ENCODE data around the gene ACCSL. TPM values are rescaled to one million over a fixed set of nuclear protein-coding genes. Genes with fewer than 3 reads are reported as not detected.

Gene ACCSL
- total RNA-seq, 1 experiment from 2014 or later: not detected

GRCh38 chr11:44017443-44018126 lies 30.2 kb upstream of the ACCSL start:
- DNase-seq (ENCODE audit: extremely low read depth, low read depth): no peak

- DNase-seq (ENCODE audit: extremely low read depth, low read depth): no peak
Measured at GRCh38 chr11:44018127-44018521, 29.7 kb upstream of the ACCSL start.

GRCh38 chr11:44018829-44019228 lies 29.0 kb upstream of the ACCSL start:
- no peak for DNase-seq (ENCODE audit: extremely low read depth, low read depth)

GRCh38 chr11:44024977-44025376 lies 22.8 kb upstream of the ACCSL start:
- no peak for DNase-seq (ENCODE audit: extremely low read depth, low read depth)

GRCh38 chr11:44025727-44026126 lies 22.1 kb upstream of the ACCSL start:
- DNase-seq (ENCODE audit: extremely low read depth, low read depth): no peak

GRCh38 chr11:44028401-44028800 lies 19.4 kb upstream of the ACCSL start:
- no peak for DNase-seq (ENCODE audit: extremely low read depth, low read depth)

- no peak for DNase-seq (ENCODE audit: extremely low read depth, low read depth)
Measured at GRCh38 chr11:44028816-44029506, 18.8 kb upstream of the ACCSL start.

GRCh38 chr11:44029507-44029845 lies 18.3 kb upstream of the ACCSL start:
- no peak for DNase-seq (ENCODE audit: extremely low read depth, low read depth)

GRCh38 chr11:44029977-44030911 lies 17.5 kb upstream of the ACCSL start:
- DNase-seq (ENCODE audit: extremely low read depth, low read depth): no peak

GRCh38 chr11:44030996-44031395 lies 16.8 kb upstream of the ACCSL start:
- no peak for DNase-seq (ENCODE audit: extremely low read depth, low read depth)

- DNase-seq (ENCODE audit: extremely low read depth, low read depth): no peak
Measured at GRCh38 chr11:44031549-44031948, 16.2 kb upstream of the ACCSL start.

GRCh38 chr11:44032299-44033085 lies 15.3 kb upstream of the ACCSL start:
- DNase-seq (ENCODE audit: extremely low read depth, low read depth): no peak

- no peak for DNase-seq (ENCODE audit: extremely low read depth, low read depth)
Measured at GRCh38 chr11:44033411-44033850, 14.3 kb upstream of the ACCSL start.

- DNase-seq (ENCODE audit: extremely low read depth, low read depth): no peak
Measured at GRCh38 chr11:44033856-44034255, 13.9 kb upstream of the ACCSL start.

- DNase-seq (ENCODE audit: extremely low read depth, low read depth): no peak
Measured at GRCh38 chr11:44034639-44035038, 13.1 kb upstream of the ACCSL start.

GRCh38 chr11:44036811-44037657 lies 10.7 kb upstream of the ACCSL start:
- peak; percentile 64 for DNase-seq (ENCODE audit: extremely low read depth, low read depth)

GRCh38 chr11:44037658-44037998 lies 10.2 kb upstream of the ACCSL start:
- no peak for DNase-seq (ENCODE audit: extremely low read depth, low read depth)

- DNase-seq (ENCODE audit: extremely low read depth, low read depth): no peak
Measured at GRCh38 chr11:44043157-44043556, 4.6 kb upstream of the ACCSL start.

GRCh38 chr11:44046182-44046581 lies 1.6 kb upstream of the ACCSL start:
- DNase-seq (ENCODE audit: extremely low read depth, low read depth): no peak

- no peak for DNase-seq (ENCODE audit: extremely low read depth, low read depth)
Measured at GRCh38 chr11:44047298-44047697, 483 bp upstream of the ACCSL start.

All from NCI-H460 (cell line).